T-helper 1 cell (primary cell): ENCODE data around the gene URI1.

Source experiments
- DNase-seq, 5 donors: peaks; one replicate each; pipeline ENCODE4 v3.0.0-alpha.2; 2012 to 2020

Gene URI1

DNA sequence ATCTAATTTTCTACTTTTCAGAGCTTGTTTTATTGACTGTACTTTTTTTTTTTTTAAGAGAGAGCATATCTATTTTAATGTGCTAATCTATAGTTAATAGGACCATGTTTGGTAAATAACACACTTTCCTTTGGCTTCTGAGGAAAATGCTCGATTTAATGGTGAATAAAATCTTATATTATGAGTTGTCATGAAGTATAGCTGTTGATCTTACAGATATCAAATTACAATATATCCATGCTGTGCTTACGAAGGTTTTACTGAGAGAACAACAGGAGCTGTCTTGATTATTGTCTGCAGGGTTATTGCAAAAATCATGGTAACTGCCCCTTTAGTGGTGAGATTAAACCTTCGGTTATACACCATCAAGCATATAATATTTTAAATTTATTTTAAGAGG lies 29.6 kb downstream of the URI1 start:
- DNase-seq: no peak

DNA sequence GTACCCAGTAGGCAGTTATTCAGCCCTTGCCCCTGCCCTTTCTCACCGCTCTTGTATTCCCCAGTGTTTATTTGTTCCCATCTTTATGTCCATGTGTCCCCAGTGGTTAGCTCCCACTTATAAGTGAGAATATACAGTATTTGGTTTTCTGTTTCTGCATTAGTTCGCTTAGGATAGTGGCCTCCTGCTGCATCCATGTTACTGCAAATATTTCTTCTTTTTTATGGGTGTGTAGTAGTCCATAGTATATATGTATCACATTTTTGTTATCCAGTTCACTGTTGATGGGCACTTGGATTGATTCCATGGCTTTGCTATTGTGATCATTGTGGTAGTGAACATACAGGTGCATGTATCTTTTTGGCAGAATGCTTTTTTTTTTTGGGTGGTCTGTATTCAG lies 32.7 kb downstream of the URI1 start:
- DNase-seq: no peak

GRCh38 chr19:29976151-29976943 lies 34.3 kb downstream of the URI1 start:
- DNase-seq: no peak

GRCh38 chr19:29978080-29978479 lies 36.0 kb downstream of the URI1 start:
- no peak for DNase-seq

- DNase-seq: no peak
Measured at GRCh38 chr19:29983568-29983967, 41.5 kb downstream of the URI1 start.

DNA sequence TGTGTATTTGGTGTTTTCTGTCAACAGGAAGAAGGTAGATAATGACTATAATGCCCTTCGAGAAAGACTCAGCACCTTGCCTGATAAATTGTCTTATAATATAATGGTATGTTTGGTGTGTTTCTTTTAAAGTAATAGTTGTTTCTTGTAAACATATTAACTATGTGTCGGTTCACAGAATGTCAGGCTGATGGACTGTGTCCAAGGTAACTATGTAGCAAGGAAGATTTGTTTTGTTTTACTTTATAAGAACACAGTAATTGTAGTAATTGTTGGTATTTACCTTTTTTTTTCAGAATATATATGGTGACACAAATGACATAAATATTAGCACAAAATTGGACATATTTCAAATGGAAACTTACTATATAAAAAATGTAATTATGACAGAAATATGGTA lies 43.2 kb downstream of the URI1 start:
- DNase-seq: no peak

- DNase-seq: no peak
Measured at GRCh38 chr19:29988351-29988750, 46.3 kb downstream of the URI1 start.

- no peak for DNase-seq
Measured at GRCh38 chr19:29992233-29992867, 50.3 kb downstream of the URI1 start.

DNA sequence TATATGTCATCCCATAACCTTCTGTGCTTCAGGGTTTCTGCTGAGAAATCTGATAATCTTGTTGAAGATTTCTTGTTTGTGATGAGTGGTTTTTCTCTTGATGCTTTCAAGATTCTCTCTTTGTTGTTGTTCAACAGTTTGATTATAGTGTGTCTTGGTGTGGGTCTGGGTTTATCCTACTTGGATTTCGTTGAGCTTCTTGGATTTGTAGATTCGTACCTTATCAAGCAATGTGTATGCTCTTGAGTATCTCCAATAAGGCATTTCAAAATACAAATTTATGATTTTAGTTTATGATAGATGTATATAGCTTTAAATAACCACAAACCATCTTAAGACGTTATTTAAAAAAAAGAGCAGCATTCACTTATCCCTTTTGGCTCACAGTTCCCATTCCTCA lies 57.5 kb downstream of the URI1 start:
- DNase-seq: no peak

- no peak for DNase-seq
Measured at GRCh38 chr19:30000862-30001261, 58.8 kb downstream of the URI1 start.

DNA sequence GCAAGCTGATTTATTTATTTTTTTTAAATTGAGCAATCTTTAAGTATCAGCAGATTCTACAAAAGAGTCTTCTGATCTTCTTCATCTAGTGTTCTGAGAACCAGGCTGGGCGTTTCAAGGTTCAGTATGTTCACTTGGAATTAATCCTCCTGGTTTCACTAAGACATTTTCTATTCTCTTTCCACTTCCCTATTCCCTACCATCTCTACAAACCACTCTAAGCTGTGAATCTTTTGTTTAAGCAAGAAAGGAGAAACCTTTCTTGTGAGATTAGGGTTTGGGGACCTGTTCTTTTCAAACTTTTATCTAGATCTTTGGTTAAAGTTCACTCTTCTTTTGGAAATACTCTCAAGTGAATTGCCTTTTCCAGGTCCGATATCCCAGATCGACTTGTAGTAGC lies 59.3 kb downstream of the URI1 start:
- no peak for DNase-seq

- no peak for DNase-seq
Measured at GRCh38 chr19:30001791-30002190, 59.8 kb downstream of the URI1 start.

GRCh38 chr19:30003866-30004265 lies 61.8 kb downstream of the URI1 start:
- no peak for DNase-seq

DNA sequence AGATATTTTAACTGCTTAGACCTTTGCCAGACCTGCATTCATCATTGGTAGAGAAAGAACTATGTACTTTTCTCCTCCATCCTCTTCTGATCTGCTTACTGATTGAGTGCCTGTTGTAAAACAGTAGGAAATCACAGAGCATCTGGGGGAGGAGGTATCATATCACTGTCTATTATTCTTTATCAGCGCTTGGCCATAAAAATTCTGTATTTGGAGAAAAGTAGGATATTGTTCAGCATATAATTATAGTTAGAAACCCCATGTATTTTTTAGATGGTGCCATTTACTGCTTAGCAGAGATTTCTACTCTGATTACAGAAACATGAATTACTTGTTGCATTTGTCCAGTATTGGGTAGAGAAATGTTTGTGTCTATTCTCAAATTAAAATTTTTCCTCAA lies 62.4 kb downstream of the URI1 start:
- DNase-seq: no peak

DNA sequence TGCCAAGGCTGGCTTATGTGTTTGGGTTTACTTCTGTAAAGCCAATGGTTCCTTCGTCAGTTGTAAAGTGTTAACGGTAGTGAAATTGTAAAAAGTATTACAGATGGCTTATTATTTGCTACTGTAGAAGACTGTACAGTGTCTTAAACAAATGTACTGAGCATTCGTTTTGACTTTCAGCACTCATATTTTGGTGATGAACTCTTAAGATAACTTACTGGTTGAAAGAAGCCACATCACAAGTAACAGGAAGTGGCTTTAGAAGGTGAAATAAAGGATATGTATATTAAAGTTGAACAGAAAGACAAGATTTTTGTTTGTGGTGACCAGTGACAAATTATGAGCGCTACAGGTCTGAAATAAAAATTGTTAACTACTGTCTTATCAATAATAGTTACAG lies 64.2 kb downstream of the URI1 start:
- DNase-seq: peak in 1 of 5 donors; percentile 57

GRCh38 chr19:30008169-30008568 lies 66.1 kb downstream of the URI1 start:
- DNase-seq: no peak

DNA sequence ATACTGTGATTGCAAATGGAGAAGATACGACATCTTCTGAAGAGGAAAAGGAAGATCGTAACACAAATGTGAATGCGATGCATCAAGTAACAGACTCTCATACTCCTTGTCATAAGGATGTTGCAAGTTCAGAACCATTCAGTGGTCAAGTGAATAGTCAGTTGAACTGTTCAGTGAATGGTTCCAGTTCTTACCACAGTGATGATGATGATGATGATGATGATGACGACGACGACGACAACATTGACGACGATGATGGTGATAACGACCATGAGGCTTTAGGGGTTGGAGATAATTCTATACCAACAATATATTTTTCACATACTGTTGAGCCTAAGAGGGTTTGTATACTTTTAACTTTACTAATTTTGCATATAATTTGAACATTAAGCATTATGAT lies 67.0 kb downstream of the URI1 start:
- DNase-seq: no peak

DNA sequence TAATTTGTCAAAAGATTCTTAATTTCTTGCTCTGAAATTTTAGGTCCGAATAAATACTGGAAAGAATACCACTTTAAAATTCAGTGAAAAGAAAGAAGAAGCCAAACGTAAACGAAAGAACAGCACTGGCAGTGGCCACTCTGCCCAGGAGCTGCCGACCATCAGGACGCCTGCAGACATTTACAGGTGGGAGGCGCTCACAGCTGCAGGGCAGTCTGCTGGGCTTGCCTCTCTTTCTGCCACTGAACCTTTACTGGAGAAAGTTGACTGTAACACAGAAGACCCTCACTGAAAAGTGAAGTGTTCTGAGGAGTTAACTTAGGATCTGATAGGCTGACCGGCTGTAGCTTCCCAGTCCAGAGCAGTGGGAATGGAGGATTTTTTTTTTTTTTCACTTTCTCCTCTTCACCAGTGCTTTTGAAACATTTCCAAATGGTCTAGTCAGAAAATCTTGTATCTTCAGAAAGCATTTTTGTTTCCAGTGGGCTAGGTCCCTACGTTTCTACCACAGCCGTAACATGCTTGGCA lies 69.1 kb downstream of the URI1 start:
- DNase-seq: no peak

DNA sequence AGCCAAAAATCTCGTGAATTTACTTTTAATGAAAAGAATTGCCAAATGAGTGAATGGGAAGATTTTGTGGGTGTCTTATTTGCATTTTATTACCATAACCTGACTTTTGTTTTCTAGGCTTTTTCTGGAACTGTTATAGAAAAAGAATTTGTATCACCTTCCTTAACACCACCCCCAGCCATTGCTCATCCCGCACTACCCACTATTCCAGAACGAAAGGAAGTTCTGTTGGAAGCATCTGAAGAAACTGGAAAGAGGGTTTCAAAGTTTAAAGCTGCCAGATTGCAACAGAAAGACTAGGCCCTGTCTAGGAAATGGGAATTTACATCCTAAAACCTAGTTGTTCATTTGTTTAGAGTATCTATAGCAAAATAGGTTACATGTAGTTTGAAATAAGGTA lies 72.7 kb downstream of the URI1 start:
- DNase-seq: no peak

DNA sequence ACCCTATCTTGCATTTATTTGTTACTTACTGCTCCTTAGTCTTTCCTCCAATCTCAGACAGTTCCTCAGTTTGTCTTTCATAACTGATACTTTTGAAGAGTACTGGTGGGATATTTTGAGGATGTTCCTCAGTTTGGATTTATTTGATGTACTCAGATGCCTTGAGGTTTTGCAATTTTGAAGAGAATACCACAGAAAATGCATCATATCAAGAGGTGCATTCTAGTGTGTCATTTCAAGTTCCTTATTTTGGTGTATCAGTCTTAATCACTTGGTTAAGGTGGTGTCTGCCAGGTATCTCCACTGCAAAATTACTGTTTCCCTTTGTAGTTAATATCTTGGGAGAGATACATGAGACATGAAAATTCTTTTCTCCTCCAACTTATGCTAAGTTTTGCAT lies 75.1 kb downstream of the URI1 start:
- DNase-seq: no peak

GRCh38 chr19:30020189-30020588 lies 78.2 kb downstream of the URI1 start:
- no peak for DNase-seq

- no peak for DNase-seq
Measured at GRCh38 chr19:30022659-30023058, 80.6 kb downstream of the URI1 start.

DNA sequence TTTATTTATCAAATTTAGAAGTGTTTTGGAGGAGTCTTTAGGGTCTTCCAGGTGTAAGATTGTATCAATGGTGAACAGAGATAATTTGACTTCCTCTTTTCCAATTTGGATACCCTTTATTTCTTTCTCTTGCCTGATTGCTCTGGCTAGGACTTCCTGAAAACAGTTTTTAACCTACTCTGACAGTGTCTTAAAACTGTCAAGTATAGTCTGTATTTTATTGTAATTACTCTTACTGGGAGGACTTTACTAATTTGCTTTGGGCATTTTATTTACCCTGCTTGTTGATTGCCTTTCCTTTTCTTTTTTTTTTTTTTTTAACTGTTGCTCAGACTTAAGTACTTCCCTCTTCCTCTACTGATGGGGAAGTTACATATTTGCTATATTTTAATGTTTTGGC lies 81.3 kb downstream of the URI1 start:
- DNase-seq: no peak

DNA sequence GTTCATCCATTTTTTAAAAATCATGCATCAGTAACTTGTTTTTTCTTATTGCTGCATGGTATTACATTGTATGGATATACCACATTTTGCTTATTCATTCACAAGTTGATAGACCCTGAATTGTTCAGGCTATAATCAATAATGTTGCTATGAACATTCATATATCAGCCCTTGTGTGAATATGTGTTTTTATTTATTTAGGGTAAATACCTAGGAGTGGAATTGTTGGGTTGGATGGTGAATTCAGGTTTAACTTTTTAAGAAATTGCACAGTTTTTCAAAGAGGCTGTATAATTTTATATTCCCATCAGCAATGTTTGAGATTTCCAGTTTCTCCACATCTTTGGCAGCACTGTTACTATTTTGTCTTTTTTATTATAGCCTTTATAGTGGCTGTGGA lies 82.1 kb downstream of the URI1 start:
- no peak for DNase-seq

DNA sequence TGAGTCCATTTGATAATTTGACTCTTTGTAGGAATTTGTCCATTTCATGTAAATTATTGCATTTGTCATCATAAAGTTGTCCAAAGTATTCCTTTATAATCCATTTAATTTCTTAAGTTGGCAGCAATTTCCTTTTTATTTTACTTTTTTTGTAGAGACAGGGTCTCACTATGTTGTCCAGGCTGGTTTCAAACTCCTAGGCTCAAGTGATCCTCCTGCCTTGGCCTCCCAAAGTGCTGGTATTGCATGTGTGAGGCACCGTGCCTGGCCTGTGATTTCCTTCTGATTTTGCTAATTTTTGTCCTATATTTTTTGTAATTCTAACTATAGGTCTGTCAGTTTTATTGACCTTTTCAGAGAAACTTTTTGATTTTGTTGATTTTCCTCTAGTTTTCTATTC lies 84.9 kb downstream of the URI1 start:
- no peak for DNase-seq
